ENCODE measurements around the gene RAPGEF3.

The RAPGEF3 gene

GRCh38 chr12:47707905-47708543 lies 50.7 kb downstream of the RAPGEF3 start:
- no peak for ATAC-seq
- TF ChIP-seq ZNF565 (CRISPR knock-in tag; conservative IDR thresholded peaks at IDR 0.05; ENCODE audit: low read depth) (no peak), OSR1 (CRISPR knock-in tag; IDR thresholded peaks at IDR 0.05) (no peak), ZNF70 (CRISPR knock-in tag; IDR thresholded peaks at IDR 0.05) (no peak), ZFP3 (CRISPR knock-in tag; IDR thresholded peaks at IDR 0.05) (no peak), GLIS3 (CRISPR knock-in tag; IDR thresholded peaks at IDR 0.05) (no peak), TOX (CRISPR knock-in tag; IDR thresholded peaks at IDR 0.05; ENCODE audit: borderline replicate concordance) (no peak), ZFP30 (CRISPR knock-in tag; IDR thresholded peaks at IDR 0.05) (no peak), TCF4 (CRISPR knock-in tag; IDR thresholded peaks at IDR 0.05; ENCODE audit: borderline replicate concordance) (no peak), PATZ1 (CRISPR knock-in tag; IDR thresholded peaks at IDR 0.05; ENCODE audit: borderline replicate concordance) (no peak), RARB (CRISPR knock-in tag; IDR thresholded peaks at IDR 0.05) (no peak), ESRRG (CRISPR knock-in tag; IDR thresholded peaks at IDR 0.05) (no peak), CREB5 (CRISPR knock-in tag; IDR thresholded peaks at IDR 0.05; ENCODE audit: low read depth) (no peak), BACH2 (CRISPR knock-in tag; IDR thresholded peaks at IDR 0.05; ENCODE audit: borderline replicate concordance) (no peak), CSDC2 (CRISPR knock-in tag; IDR thresholded peaks at IDR 0.05) (no peak), CSRNP3 (CRISPR knock-in tag; IDR thresholded peaks at IDR 0.05) (no peak)

GRCh38 chr12:47707355-47707754 lies 51.3 kb downstream of the RAPGEF3 start:
- no peak for TF ChIP-seq RARB (CRISPR knock-in tag; IDR thresholded peaks at IDR 0.05)
- TF ChIP-seq POU6F1 (CRISPR knock-in tag; IDR thresholded peaks at IDR 0.05; ENCODE audit: borderline replicate concordance, low read depth), result no peak
- TF ChIP-seq PATZ1 (CRISPR knock-in tag; IDR thresholded peaks at IDR 0.05; ENCODE audit: borderline replicate concordance), result no peak
- no peak for TF ChIP-seq ZFP3 (CRISPR knock-in tag; IDR thresholded peaks at IDR 0.05)
- TF ChIP-seq ESRRG (CRISPR knock-in tag; IDR thresholded peaks at IDR 0.05), result no peak

GRCh38 chr12:47705566-47706425 lies 52.9 kb downstream of the RAPGEF3 start, which contains the start of gene RPAP3:
RPAP3 (minus strand) TSS chr12:47706030; CDS start chr12:47702840, 3,190 bp downstream.
- ATAC-seq, result peak; percentile 98
- TF ChIP-seq ZNF8 (CRISPR knock-in tag; IDR thresholded peaks at IDR 0.05) (no peak), TOX (CRISPR knock-in tag; IDR thresholded peaks at IDR 0.05; ENCODE audit: borderline replicate concordance) (no peak)

More at GRCh38 chr12:47707355-47707754, 51.3 kb downstream of the RAPGEF3 start:
- ATAC-seq, result no peak

GRCh38 chr12:47705229-47705565 lies 53.5 kb downstream of the RAPGEF3 start:
- ATAC-seq, result no peak; the same call in 1 of the 3 replicates
- TF ChIP-seq ZNF565 (CRISPR knock-in tag; conservative IDR thresholded peaks at IDR 0.05; ENCODE audit: low read depth) (no peak), ZFP30 (CRISPR knock-in tag; IDR thresholded peaks at IDR 0.05) (no peak), PATZ1 (CRISPR knock-in tag; IDR thresholded peaks at IDR 0.05; ENCODE audit: borderline replicate concordance) (no peak), ZFP3 (CRISPR knock-in tag; IDR thresholded peaks at IDR 0.05) (no peak), ZC3H10 (CRISPR knock-in tag; IDR thresholded peaks at IDR 0.05) (no peak), GLIS3 (CRISPR knock-in tag; IDR thresholded peaks at IDR 0.05) (no peak), CSDC2 (CRISPR knock-in tag; IDR thresholded peaks at IDR 0.05) (no peak), CSRNP3 (CRISPR knock-in tag; IDR thresholded peaks at IDR 0.05) (no peak), PPARA (CRISPR knock-in tag; IDR thresholded peaks at IDR 0.05; ENCODE audit: borderline replicate concordance) (no peak), ESRRG (CRISPR knock-in tag; IDR thresholded peaks at IDR 0.05) (no peak), ZNF70 (CRISPR knock-in tag; IDR thresholded peaks at IDR 0.05) (no peak), SNAI2 (CRISPR knock-in tag; IDR thresholded peaks at IDR 0.05) (no peak), TOX (CRISPR knock-in tag; IDR thresholded peaks at IDR 0.05; ENCODE audit: borderline replicate concordance) (no peak)
